ENCODE data around the gene TPI1.
"Not testable (repeated sequence)": the region's sequence is repeated elsewhere in the genome, so short reads cannot be mapped to it uniquely, and the experiment has no call there.

TPI1 gene

GRCh38 chr12:6894321-6894720, 27.0 kb downstream of the TPI1 start:
- DNase-seq: no peak

GRCh38 chr12:6896846-6897435, 29.6 kb downstream of the TPI1 start:
- no peak for DNase-seq

GRCh38 chr12:6899427-6899826, 32.1 kb downstream of the TPI1 start:
- no peak for DNase-seq

GRCh38 chr12:6899837-6900519, 32.6 kb downstream of the TPI1 start:
- DNase-seq: no peak

GRCh38 chr12:6902448-6902847, 35.1 kb downstream of the TPI1 start:
- DNase-seq: no peak

GRCh38 chr12:6903722-6904121, 36.4 kb downstream of the TPI1 start:
- DNase-seq: no peak

GRCh38 chr12:6904280-6905276, 37.2 kb downstream of the TPI1 start, which contains the start of gene LRRC23:
LRRC23 (plus strand) TSS chr12:6904822; CDS start chr12:6905634, 812 bp downstream.
- peak; percentile 95 for DNase-seq

- no peak for DNase-seq
Observed at GRCh38 chr12:6905414-6906040, 38.2 kb downstream of the TPI1 start.

GRCh38 chr12:6908141-6908540, 40.8 kb downstream of the TPI1 start:
- not testable (repeated sequence) for DNase-seq

- DNase-seq: no peak
Observed at GRCh38 chr12:6909421-6910145, 42.3 kb downstream of the TPI1 start.

- DNase-seq: no peak
Observed at GRCh38 chr12:6912164-6912935, 45.0 kb downstream of the TPI1 start.

- peak; percentile 75 for DNase-seq
Observed at GRCh38 chr12:6914246-6914946, 47.1 kb downstream of the TPI1 start, which contains the start of gene ENO2. ENO2 (plus strand) TSS chr12:6914580; CDS start chr12:6915833, 1,253 bp downstream.

- DNase-seq: no peak
Observed at GRCh38 chr12:6914947-6915788, 47.8 kb downstream of the TPI1 start.

- no peak for DNase-seq
Observed at GRCh38 chr12:6915789-6916285, 48.5 kb downstream of the TPI1 start.

- no peak for DNase-seq
Observed at GRCh38 chr12:6916426-6917200, 49.3 kb downstream of the TPI1 start.

GRCh38 chr12:6917491-6918231, 50.3 kb downstream of the TPI1 start:
- no peak for DNase-seq

- no peak for DNase-seq
Observed at GRCh38 chr12:6919588-6919987, 52.3 kb downstream of the TPI1 start.

All from activated T-cell treated with anti-CD3 and anti-CD28 coated beads for 4 hours (primary cell).